HCT116 (cell line): Measurements from ENCODE around the gene MIER3. TPM values are rescaled to one million over a fixed set of nuclear protein-coding genes. Genes with fewer than 3 reads are reported as not detected.

Experiments
- ATAC-seq: fragments of 200-7000 bp; cut with Tn5 transposase; 2 replicates; pipeline ENCODE4 v1.9.1; 2020; ENCODE audit warnings: mild to moderate bottlenecking, moderate library complexity
- BruUV-seq: library from RNA; stranded (reverse); fragments of 400-500 nt; replicated peaks from 2 replicates; lab custom pipeline; 2021; lab: Mats Ljungman, UMichigan
- CTCF ChIA-PET: fragments of 300-600 bp; sonication (Branson Sonifier 250); formaldehyde crosslinking; loops from one replicate; lab custom pipeline; 2021; ENCODE audit warnings: antibody characterized with exemption; lab: Charles Lee
- POLR2A ChIA-PET: fragments of 300-600, 350-600 bp; sonication (Branson Sonifier 250); formaldehyde crosslinking; loops from one replicate; lab custom pipeline; 2021; ENCODE audit warnings: antibody characterized with exemption; lab: Charles Lee
- RAD21 ChIA-PET, 2 experiments: fragments of 300-600 bp; sonication (Branson Sonifier 250); formaldehyde crosslinking; loops; one replicate each; lab custom pipeline; 2023; ENCODE audit warnings: low total read pairs in 2 of 2; ENCODE audit not compliant: uncharacterized antibody in 2 of 2, unreplicated experiment in 2 of 2, low non-redundant PET in 1 of 2; lab: Charles Lee
- DNase-seq: peaks from one replicate; pipeline ENCODE4 v3.0.0-alpha.2; 2010; ENCODE audit warnings: low read depth, low spot score
- H2AFZ ChIP-seq: fragments of 200-600 bp; shearing (Covaris generic), sonication (generic); 2 replicates; pipeline ENCODE4 v1.6.1; 2017; ENCODE audit warnings: low read depth, mixed run types, mixed read lengths, antibody characterized with exemption, low read length; ENCODE audit not compliant: poor library complexity, severe bottlenecking
- H3K27ac ChIP-seq: 2 replicates; pipeline ENCODE4 v1.5.1; 2012; ENCODE audit warnings: low read depth, low read length
- H3K27me3 ChIP-seq: fragments of 200-600 bp; sonication (generic); 2 replicates; pipeline ENCODE4 v1.6.1; 2016; ENCODE audit warnings: mixed run types, low read length, mixed read lengths; ENCODE audit not compliant: insufficient read depth
- H3K36me3 ChIP-seq, 2 experiments: fragments of 200-500 bp in 1 of 2; fragments of 200-600 bp in 1 of 2; sonication (Bioruptor generic) in 1 of 2; sonication (generic) in 1 of 2; 2 replicates each; pipeline versions ENCODE4 v1.5.1 to v1.6.1; 2014 to 2016; ENCODE audit warnings: low read length in 2 of 2, inconsistent platforms in 1 of 2, mixed read lengths in 1 of 2, mixed run types in 1 of 2; ENCODE audit not compliant: insufficient read depth in 2 of 2, control insufficient read depth in 1 of 2
- H3K4me1 ChIP-seq, 2 experiments: fragments of 200-600 bp in 1 of 2; sonication (generic) in 1 of 2; 2 replicates each; pipeline versions ENCODE4 v1.5.1 to v1.6.1; 2012 to 2017; ENCODE audit warnings: low read length in 2 of 2, inconsistent platforms in 1 of 2, mild to moderate bottlenecking in 1 of 2, mixed read lengths in 1 of 2, mixed run types in 1 of 2, moderate library complexity in 1 of 2; ENCODE audit not compliant: insufficient read depth in 2 of 2, control insufficient read depth in 1 of 2
- H3K4me2 ChIP-seq: fragments of 200-600 bp; sonication (generic); 2 replicates; pipeline ENCODE4 v1.6.1; 2017; ENCODE audit warnings: mixed run types, low read length, mixed read lengths
- H3K4me3 ChIP-seq, 2 experiments: fragments of 200-600 bp in 1 of 2; sonication (generic) in 1 of 2; replicated peaks in 1 of 2; 2 replicates each; pipeline ENCODE4 v1.5.1; 2011 to 2016; ENCODE audit warnings: low read length in 2 of 2, control low read depth in 1 of 2, low read depth in 1 of 2, mild to moderate bottlenecking in 1 of 2, mixed read lengths in 1 of 2, mixed run types in 1 of 2
- H3K79me2 ChIP-seq: fragments of 200-600 bp; sonication (generic); 2 replicates; pipeline ENCODE4 v1.6.1; 2017; ENCODE audit warnings: mild to moderate bottlenecking, mixed run types, low read length, moderate library complexity, mixed read lengths; ENCODE audit not compliant: insufficient read depth
- H3K9ac ChIP-seq: fragments of 200-600 bp; sonication (generic); 2 replicates; pipeline ENCODE4 v1.6.1; 2016; ENCODE audit warnings: low read length, mixed read lengths
- H3K9me2 ChIP-seq: fragments of 200-600 bp; sonication (generic), shearing (Covaris generic); 2 replicates; pipeline ENCODE4 v1.6.1; 2017; ENCODE audit warnings: mixed run types, mild to moderate bottlenecking, moderate library complexity; ENCODE audit not compliant: insufficient read depth
- H3K9me3 ChIP-seq, 2 experiments: fragments of 200-500 bp in 1 of 2; fragments of 200-600 bp in 1 of 2; sonication (Bioruptor generic) in 1 of 2; sonication (generic) in 1 of 2; 2 replicates each; pipeline ENCODE4 v1.6.1; 2014 to 2017; ENCODE audit warnings: low read length in 2 of 2, mixed read lengths in 2 of 2, inconsistent platforms in 1 of 2, low read depth in 1 of 2, mild to moderate bottlenecking in 1 of 2, mixed run types in 1 of 2, moderate library complexity in 1 of 2; ENCODE audit not compliant: control insufficient read depth in 1 of 2, insufficient read depth in 1 of 2
- H4K20me1 ChIP-seq: fragments of 200-600 bp; sonication (generic), shearing (Covaris generic); 2 replicates; pipeline ENCODE4 v1.6.1; 2017; ENCODE audit warnings: mixed run types, mild to moderate bottlenecking, moderate library complexity; ENCODE audit not compliant: insufficient read depth
- ATF3 ChIP-seq: IDR thresholded peaks from 2 replicates; pipeline ENCODE4 v1.6.1; 2012
- CEBPB ChIP-seq: IDR thresholded peaks from 2 replicates; pipeline ENCODE4 v1.6.1; 2012; ENCODE audit warnings: low read depth
- CTCF ChIP-seq, 3 experiments: fragments of 200-600 bp in 1 of 3; sonication (generic) in 1 of 3; IDR thresholded peaks in 2 of 3; conservative IDR thresholded peaks in 1 of 3; 2 replicates each; pipeline ENCODE4 v1.5.1; 2012 to 2017; ENCODE audit warnings: low read depth in 2 of 3, low read length in 2 of 3, antibody characterized with exemption in 1 of 3, borderline replicate concordance in 1 of 3, control low read depth in 1 of 3, mild to moderate bottlenecking in 1 of 3, mixed read lengths in 1 of 3, mixed run types in 1 of 3, moderate library complexity in 1 of 3; ENCODE audit not compliant: insufficient read depth in 1 of 3
- EGR1 ChIP-seq: IDR thresholded peaks from 2 replicates; pipeline ENCODE4 v1.6.1; 2012; ENCODE audit warnings: low read depth
- ELF1 ChIP-seq: IDR thresholded peaks from 2 replicates; pipeline ENCODE4 v1.6.1; 2012; ENCODE audit warnings: low read depth, borderline replicate concordance
- EZH2 ChIP-seq: fragments of 200-600 bp; sonication (generic); IDR thresholded peaks from 2 replicates; pipeline ENCODE4 v1.6.1; 2017; ENCODE audit warnings: antibody characterized with exemption, mixed run types
- FOSL1 ChIP-seq: IDR thresholded peaks from 2 replicates; pipeline ENCODE4 v1.6.1; 2012; ENCODE audit warnings: low read depth
- POLR2A ChIP-seq: IDR thresholded peaks from 2 replicates; pipeline ENCODE4 v1.7.0; 2011; ENCODE audit warnings: borderline replicate concordance; ENCODE audit not compliant: insufficient read depth, insufficient read length; ENCODE audit errors: extremely low read depth
- POLR2AphosphoS5 ChIP-seq: IDR thresholded peaks from 2 replicates; pipeline ENCODE4 v1.6.1; 2011; ENCODE audit warnings: mild to moderate bottlenecking, low read depth, low read length, moderate library complexity
- RAD21 ChIP-seq: IDR thresholded peaks from 2 replicates; pipeline ENCODE4 v1.6.1; 2012; ENCODE audit warnings: low read depth, mild to moderate bottlenecking
- SP1 ChIP-seq: IDR thresholded peaks from 2 replicates; pipeline ENCODE4 v1.6.1; 2012; ENCODE audit warnings: low read depth
- ZBTB33 ChIP-seq: IDR thresholded peaks from 2 replicates; pipeline ENCODE4 v1.6.1; 2011; ENCODE audit warnings: mild to moderate bottlenecking, low read length, moderate library complexity; ENCODE audit not compliant: insufficient replicate concordance; ENCODE audit errors: extremely low read depth
- ZFX ChIP-seq: fragments of 450-650 bp; IDR thresholded peaks from 2 replicates; pipeline ENCODE4 v1.6.1; 2017
- ZNF274 ChIP-seq: fragments of 200-500 bp; sonication (Bioruptor generic); IDR thresholded peaks from 2 replicates; pipeline ENCODE4 v1.6.1; 2014; ENCODE audit warnings: mild to moderate bottlenecking, low read depth, low read length, inconsistent platforms
- intact Hi-C: fragments of 100-400 bp; cut with micrococcal nuclease; formaldehyde crosslinking; loops from 2 replicates; pipeline ENCODE4 v1.10.0; 2022
- total RNA-seq: library from RNA; stranded (reverse); gene quantifications from one replicate; pipeline ENCODE4 v1.2.1, GENCODE V29; 2021; ENCODE audit not compliant: unreplicated experiment
- TF ChIP-seq, protein P1 (sequence below): IDR thresholded peaks from 2 replicates; pipeline ENCODE4 v1.6.1; 2012; ENCODE audit warnings: low read depth

The MIER3 gene
- total RNA-seq, 1 experiment from 2014 or later, result 21.9 TPM

DNA sequence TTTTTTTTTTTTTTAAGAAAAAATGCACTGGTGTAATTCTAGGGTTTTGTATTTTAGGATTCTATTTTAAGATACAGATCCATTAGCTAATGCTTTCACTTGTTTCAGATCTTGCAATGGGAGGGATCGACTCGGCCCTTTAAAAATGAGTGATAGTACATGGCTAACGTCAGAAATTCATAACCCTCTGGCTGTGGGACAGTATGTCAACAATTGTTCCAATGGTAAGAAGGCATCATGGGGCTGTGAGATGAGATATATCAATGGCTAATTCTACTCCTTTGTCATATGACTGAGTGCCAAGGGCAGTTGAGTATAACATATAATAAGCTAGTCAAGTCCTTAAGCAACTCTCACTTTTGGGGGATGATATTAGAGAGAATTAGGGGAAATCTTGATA, 38.2 kb downstream of the MIER3 start:
- intact Hi-C loops, result no loop called here
- Histone ChIP-seq H3K4me1 (peaks cover 2 to 21% of the 10 kb centered on the region in 2 experiments; a peak in 2 of 4 replicates), H3K27me3 (no peaks in the 10 kb centered on the region), H3K9me3 (no peaks in the 10 kb centered on the region), H3K36me3 (no peaks in the 10 kb centered on the region), H2AFZ (no peak overlapping the region), H3K9me2 (no peaks in the 10 kb centered on the region), H3K4me3 (no peak overlapping the region), H3K79me2 (no peaks in the 10 kb centered on the region), H3K9ac (no peak overlapping the region), H4K20me1 (no peaks in the 10 kb centered on the region), H3K4me2 (no peak overlapping the region), H3K27ac (no peak overlapping the region)
- ATAC-seq, result no peak
- DNase-seq, result no peak
- ChIA-PET CTCF (no interaction called here), RAD21 (no interaction called here), POLR2A (no interaction called here)
- BruUV-seq, result no TSS peak
- TF ChIP-seq, protein P1, sequence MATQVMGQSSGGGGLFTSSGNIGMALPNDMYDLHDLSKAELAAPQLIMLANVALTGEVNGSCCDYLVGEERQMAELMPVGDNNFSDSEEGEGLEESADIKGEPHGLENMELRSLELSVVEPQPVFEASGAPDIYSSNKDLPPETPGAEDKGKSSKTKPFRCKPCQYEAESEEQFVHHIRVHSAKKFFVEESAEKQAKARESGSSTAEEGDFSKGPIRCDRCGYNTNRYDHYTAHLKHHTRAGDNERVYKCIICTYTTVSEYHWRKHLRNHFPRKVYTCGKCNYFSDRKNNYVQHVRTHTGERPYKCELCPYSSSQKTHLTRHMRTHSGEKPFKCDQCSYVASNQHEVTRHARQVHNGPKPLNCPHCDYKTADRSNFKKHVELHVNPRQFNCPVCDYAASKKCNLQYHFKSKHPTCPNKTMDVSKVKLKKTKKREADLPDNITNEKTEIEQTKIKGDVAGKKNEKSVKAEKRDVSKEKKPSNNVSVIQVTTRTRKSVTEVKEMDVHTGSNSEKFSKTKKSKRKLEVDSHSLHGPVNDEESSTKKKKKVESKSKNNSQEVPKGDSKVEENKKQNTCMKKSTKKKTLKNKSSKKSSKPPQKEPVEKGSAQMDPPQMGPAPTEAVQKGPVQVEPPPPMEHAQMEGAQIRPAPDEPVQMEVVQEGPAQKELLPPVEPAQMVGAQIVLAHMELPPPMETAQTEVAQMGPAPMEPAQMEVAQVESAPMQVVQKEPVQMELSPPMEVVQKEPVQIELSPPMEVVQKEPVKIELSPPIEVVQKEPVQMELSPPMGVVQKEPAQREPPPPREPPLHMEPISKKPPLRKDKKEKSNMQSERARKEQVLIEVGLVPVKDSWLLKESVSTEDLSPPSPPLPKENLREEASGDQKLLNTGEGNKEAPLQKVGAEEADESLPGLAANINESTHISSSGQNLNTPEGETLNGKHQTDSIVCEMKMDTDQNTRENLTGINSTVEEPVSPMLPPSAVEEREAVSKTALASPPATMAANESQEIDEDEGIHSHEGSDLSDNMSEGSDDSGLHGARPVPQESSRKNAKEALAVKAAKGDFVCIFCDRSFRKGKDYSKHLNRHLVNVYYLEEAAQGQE, result no peak
- TF ChIP-seq ELF1 (no peak), FOSL1 (no peak), CTCF (IDR thresholded peaks at IDR 0.05 in 2 of 3, conservative IDR thresholded peaks at IDR 0.05 in 1 of 3; ENCODE audit: borderline replicate concordance in 1 of 3, insufficient read depth in 1 of 3, low read depth in 2 of 3, low read length in 2 of 3) (no peak), EGR1 (no peak), POLR2A (no peak), ATF3 (no peak), ZBTB33 (no peak), CEBPB (no peak), ZNF274 (no peak), ZFX (no peak), EZH2 (no peak), SP1 (no peak), POLR2AphosphoS5 (no peak), RAD21 (no peak)
